PC-3 (cell line): ENCODE results near the gene PIGX.

ENCODE experiments used
- EZH2 ChIP-seq: fragments of 300-600 bp; sonication (generic); IDR thresholded peaks from one replicate; pipeline ENCODE4 v1.6.1; 2017; ENCODE audit warnings: antibody characterized with exemption, mild to moderate bottlenecking, low read length; ENCODE audit not compliant: unreplicated experiment
- EZH2phosphoT487 ChIP-seq: fragments of 300-600 bp; sonication (generic); IDR thresholded peaks from 2 replicates; pipeline ENCODE4 v1.6.1; 2018; ENCODE audit warnings: mild to moderate bottlenecking, antibody characterized with exemption, low read length, borderline replicate concordance
- TF ChIP-seq, protein P1 (sequence below): fragments of 300-600 bp; sonication (generic); conservative IDR thresholded peaks from 2 replicates; pipeline ENCODE4 v1.5.1; 2017; ENCODE audit warnings: antibody characterized with exemption, low read depth, mild to moderate bottlenecking, low read length

DNA sequence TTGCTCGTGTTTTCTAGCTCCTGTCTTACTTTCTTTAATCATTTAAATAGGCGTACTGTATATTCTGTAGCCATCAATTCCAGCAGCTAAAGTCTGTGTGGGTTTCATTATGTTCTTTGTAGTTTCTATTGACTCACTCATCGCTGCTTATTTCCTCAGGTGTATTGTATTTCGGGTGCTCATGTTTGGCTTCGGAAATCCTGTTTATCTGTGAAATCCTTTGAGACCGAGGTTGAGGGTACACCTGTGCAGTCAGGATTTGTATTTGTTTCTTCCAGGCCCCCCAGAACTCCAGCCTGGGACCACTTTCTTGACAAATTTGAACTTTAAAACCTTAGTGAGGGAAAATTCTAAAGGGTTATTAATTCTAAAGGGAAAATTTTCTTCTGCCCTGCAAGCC lies 25.5 kb downstream of the PIGX start:
- TF ChIP-seq, protein P1, sequence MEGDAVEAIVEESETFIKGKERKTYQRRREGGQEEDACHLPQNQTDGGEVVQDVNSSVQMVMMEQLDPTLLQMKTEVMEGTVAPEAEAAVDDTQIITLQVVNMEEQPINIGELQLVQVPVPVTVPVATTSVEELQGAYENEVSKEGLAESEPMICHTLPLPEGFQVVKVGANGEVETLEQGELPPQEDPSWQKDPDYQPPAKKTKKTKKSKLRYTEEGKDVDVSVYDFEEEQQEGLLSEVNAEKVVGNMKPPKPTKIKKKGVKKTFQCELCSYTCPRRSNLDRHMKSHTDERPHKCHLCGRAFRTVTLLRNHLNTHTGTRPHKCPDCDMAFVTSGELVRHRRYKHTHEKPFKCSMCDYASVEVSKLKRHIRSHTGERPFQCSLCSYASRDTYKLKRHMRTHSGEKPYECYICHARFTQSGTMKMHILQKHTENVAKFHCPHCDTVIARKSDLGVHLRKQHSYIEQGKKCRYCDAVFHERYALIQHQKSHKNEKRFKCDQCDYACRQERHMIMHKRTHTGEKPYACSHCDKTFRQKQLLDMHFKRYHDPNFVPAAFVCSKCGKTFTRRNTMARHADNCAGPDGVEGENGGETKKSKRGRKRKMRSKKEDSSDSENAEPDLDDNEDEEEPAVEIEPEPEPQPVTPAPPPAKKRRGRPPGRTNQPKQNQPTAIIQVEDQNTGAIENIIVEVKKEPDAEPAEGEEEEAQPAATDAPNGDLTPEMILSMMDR: no peak
- TF ChIP-seq EZH2: no peak
- TF ChIP-seq EZH2phosphoT487: no peak
